Measurements from ENCODE around the gene MYLK4. TPM values are rescaled to one million over a fixed set of nuclear protein-coding genes. Genes with fewer than 3 reads are reported as not detected.

Gene MYLK4
- total RNA-seq, 1 experiment from 2014 or later: 0.03 TPM

DNA sequence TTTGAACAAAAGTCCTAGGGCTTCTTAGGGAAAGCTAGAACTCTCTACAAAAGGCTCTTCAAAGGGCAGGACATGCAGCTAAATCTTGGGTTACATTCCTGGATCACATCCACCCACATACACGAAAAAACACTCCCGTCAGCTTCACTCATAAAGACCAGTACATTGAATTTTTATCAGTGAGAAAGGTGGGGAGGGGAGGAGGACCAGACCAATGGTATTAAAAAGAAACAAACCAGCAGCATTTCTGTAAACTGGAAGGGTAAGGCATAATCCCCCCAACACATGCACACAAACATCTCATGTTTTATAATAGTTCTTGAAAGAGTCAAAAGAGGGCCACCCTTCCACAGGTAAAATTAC is 31.6 kb downstream of the MYLK4 start:
- Histone ChIP-seq H3K27me3 (ENCODE audit: control insufficient read depth, insufficient read depth, low read length) (no peaks in the 10 kb centered on the region), H3K36me3 (replicated peaks; ENCODE audit: control insufficient read depth, insufficient read depth, low read length) (no peaks in the 10 kb centered on the region), H3K4me3 (ENCODE audit: insufficient read depth, low read depth, low read length) (no peak overlapping the region)
- DNase-seq: no peak

DNA sequence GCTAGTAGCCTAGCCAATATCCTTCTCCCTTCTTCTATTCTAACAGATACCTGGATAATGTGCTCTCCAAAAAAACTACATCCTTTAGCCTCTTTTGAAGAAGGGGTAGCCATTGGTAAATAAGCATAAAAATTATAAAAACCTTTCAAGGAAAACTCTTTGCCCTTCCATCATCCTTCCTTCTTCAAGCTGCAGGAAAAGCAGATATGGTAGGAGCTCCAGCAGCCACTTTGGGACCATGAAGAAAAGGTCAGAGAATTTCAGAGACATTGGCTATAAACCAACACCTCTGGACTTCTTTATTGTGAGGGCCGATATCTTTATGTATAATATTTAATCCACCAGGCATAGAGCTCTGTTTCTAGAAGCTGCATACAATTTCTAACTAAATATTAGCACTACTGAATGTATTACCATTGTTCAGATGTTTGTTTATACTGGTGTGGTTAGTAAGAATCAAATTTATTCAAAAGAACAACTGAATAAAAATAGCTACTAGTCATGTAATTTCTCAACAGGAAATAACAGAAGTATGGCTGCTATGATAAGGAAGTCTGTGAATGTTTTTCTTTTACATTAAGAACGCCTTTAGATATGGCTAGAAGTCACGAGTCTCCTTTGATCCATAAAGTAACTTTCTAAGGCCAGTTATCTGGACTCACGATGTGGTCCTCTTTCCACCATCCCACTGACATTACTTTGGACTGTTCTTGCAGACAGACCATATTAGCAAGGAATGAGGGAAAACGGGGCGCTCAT is 32.2 kb downstream of the MYLK4 start:
- no peak for DNase-seq
- Histone ChIP-seq H3K27me3 (ENCODE audit: control insufficient read depth, insufficient read depth, low read length) (no peaks in the 10 kb centered on the region), H3K36me3 (replicated peaks; ENCODE audit: control insufficient read depth, insufficient read depth, low read length) (no peaks in the 10 kb centered on the region), H3K4me3 (ENCODE audit: insufficient read depth, low read depth, low read length) (no peak overlapping the region)

DNA sequence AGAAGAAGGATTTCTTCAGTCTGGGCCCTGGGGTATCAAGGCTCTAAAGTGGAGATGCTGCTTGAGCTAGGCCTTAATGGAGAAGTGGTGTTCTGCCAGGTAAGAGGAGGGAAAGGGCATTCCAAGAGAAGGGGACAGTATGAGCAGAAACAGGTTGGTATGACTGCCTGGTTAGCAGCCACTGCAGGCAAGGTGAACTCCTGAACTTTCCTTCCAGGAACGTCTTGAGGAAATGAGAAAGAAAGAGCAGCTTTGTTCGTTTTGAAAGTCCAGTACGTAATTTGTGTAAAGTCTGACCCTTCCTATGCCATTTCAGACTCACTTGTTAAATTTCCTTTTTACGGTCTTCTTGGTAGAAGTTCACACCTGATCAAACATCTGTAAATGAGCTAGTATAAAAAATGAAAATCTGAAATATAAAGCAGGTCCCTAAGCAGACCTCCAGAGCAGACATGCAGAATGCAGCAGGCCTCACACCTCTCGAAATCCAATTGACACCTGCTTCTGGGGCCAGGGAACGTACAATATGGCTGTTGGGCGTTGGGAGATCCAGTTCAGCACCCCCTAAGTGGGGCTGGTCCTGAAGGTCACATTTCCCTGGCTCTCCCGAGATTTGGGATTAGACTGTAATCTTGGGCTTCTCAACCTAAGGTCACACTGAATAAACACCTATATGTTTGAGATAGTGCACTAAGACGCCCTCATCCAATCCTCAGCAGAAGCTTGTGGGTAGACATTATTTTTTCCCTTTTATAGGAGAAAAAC is 33.6 kb downstream of the MYLK4 start:
- Histone ChIP-seq H3K4me3 (ENCODE audit: insufficient read depth, low read depth, low read length) (no peak overlapping the region), H3K36me3 (replicated peaks; ENCODE audit: control insufficient read depth, insufficient read depth, low read length) (no peaks in the 10 kb centered on the region), H3K27me3 (ENCODE audit: control insufficient read depth, insufficient read depth, low read length) (no peaks in the 10 kb centered on the region)
- DNase-seq: no peak

DNA sequence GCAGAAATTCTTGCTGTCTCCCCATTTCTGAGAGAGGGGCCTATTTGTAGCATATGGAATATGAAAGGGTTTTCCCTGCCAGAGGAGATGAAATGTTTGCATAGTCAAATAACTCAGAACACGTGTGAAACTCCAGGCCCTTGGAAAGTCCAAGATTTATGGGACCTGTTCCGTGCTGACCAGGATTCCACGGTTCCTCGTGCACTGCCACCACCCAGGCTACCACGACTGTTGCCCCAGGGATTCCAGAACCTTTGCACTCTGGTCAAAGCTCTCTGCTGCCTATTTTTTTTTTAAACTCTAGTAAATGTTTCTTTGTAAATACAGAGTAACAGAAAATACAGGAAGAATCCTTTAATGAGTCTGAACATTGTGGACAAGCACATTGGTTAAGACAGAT is 35.0 kb downstream of the MYLK4 start:
- DNase-seq: no peak
- Histone ChIP-seq H3K27me3 (ENCODE audit: control insufficient read depth, insufficient read depth, low read length) (no peaks in the 10 kb centered on the region), H3K36me3 (replicated peaks; ENCODE audit: control insufficient read depth, insufficient read depth, low read length) (no peaks in the 10 kb centered on the region), H3K4me3 (ENCODE audit: insufficient read depth, low read depth, low read length) (no peak overlapping the region)

DNA sequence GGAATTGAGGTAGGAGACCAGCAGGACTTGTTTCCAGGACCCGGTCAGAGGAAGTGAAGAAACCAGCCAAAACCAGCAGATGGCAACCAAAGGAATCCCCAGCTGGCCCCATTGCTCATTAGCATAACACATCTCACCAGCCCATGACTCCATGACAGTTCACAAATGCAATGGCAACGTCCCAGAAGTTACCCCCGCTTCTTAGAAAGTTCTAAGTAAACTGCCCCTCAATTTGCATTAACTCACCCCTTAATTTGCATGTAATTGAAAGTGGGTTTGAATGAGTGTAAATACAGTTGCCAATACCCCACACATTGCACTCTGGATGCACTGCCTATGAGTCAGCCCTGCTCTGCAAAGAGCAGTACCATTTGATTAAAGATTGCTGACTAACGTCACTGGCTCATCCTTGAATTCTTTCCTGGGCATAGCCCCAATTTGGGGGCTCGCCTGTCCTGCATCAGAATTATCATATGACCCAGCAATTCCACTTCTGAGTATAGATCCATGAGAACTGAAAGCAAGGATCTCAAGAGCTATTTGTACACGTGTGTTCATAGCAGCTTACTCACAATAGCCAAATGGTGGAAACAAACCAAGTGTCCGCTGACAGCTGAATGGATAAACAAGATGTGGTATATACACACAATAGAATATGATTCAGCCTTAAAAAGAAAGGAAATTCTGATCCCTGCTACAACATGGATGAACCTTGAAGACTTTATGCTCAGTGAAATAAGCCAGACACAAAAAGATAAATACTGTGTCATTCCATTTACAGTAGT is 36.4 kb downstream of the MYLK4 start:
- DNase-seq: no peak
- no peaks in the 10 kb centered on the region for H3K36me3 ChIP-seq (replicated peaks; ENCODE audit: control insufficient read depth, insufficient read depth, low read length)
- no peak overlapping the region for H3K4me3 ChIP-seq (ENCODE audit: insufficient read depth, low read depth, low read length)
- no peaks in the 10 kb centered on the region for H3K27me3 ChIP-seq (ENCODE audit: control insufficient read depth, insufficient read depth, low read length)

DNA sequence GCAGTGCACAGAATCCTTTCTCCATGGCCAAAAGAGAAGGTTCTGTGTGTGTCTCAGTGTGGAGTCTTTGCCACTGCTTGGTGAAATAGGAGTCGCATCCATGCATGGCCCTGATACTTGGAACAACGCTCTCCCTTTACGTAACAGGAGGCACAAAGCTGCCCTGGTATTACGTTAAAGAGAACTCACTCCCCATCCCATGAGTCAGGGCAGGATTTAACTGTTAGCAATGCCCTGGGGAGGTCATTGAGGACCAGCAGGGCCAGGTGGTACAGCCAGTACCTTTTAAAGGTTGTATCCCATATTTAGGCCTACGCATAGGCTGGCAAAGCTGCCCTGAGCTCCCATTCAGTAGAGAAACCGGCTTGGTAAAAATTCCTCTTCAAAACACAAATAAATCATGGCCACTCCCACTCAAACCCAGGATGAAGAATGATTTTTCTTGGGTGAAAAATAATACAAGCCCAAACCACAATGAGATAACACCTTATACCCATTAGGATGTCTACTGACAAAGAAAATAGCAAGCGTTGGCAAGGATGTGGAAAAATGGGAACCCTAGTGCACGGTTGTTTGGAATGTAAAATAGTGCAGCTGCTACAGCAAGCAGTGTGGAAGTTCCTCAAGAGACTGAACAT is 37.1 kb downstream of the MYLK4 start:
- no peak for DNase-seq
- Histone ChIP-seq H3K36me3 (replicated peaks; ENCODE audit: control insufficient read depth, insufficient read depth, low read length) (no peaks in the 10 kb centered on the region), H3K4me3 (ENCODE audit: insufficient read depth, low read depth, low read length) (no peak overlapping the region), H3K27me3 (ENCODE audit: control insufficient read depth, insufficient read depth, low read length) (no peaks in the 10 kb centered on the region)

DNA sequence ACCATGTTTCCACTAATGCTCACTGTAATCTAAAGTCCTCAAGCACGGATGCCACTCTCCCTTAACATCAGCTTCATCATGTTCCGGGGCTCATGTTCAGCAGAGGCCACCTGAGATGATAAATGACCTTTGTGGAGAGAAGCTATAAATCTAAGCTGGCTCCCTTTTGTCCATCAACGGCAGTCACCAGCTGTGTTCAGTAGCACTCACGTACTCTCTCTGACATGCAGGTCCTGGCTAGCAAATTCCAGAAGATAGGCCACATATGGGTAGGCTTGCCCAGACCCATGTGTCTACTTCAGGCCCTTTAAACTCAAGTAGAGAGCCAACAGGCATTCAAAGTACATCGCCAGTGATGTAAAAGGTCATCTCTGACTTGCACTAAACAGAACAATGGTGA is 38.6 kb downstream of the MYLK4 start:
- no peak for DNase-seq
- no peaks in the 10 kb centered on the region for H3K27me3 ChIP-seq (ENCODE audit: control insufficient read depth, insufficient read depth, low read length)
- no peak overlapping the region for H3K4me3 ChIP-seq (ENCODE audit: insufficient read depth, low read depth, low read length)
- no peaks in the 10 kb centered on the region for H3K36me3 ChIP-seq (replicated peaks; ENCODE audit: control insufficient read depth, insufficient read depth, low read length)

DNA sequence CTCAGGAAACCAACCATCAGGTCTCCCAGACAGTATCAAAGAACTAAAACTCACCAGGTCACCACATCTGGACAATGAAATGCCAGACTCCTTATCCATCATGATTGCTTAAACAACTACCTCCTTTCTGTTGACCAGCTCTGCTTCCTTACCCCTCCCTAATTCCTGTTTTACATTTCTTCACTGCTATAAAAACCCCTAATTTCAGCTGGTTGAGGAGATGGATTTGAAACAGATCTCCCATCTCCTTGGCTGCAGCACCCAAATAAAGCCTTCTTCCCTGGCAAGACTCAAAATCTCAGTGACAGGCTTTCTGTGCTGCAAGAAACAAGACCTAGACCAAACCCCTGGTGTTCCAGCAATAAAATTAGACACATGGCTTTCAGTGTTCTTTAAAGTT is 40.3 kb downstream of the MYLK4 start:
- no peaks in the 10 kb centered on the region for H3K27me3 ChIP-seq (ENCODE audit: control insufficient read depth, insufficient read depth, low read length)
- DNase-seq: no peak
- H3K4me3 ChIP-seq (ENCODE audit: insufficient read depth, low read depth, low read length): no peak overlapping the region
- H3K36me3 ChIP-seq (replicated peaks; ENCODE audit: control insufficient read depth, insufficient read depth, low read length): no peaks in the 10 kb centered on the region

DNA sequence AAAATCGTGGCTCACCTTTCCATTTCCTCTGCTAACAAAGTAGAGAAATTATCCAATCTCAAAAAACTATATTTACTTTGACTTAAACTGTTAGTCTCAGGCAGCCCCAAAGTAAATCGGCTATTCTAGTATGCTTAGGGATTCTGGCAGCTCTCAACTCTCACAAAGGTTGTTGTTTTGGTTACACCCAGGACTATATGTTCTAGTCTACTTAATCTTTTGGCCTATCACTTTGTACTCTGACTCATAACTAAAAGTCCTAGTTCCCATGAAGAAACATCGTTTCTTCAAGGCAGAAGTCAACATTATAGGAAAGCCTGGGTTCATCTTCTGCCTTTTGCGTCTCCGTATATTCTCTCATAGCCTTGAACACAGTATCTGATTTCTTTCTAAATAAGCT is 42.3 kb downstream of the MYLK4 start:
- no peak for DNase-seq
- H3K27me3 ChIP-seq (ENCODE audit: control insufficient read depth, insufficient read depth, low read length): no peaks in the 10 kb centered on the region
- no peaks in the 10 kb centered on the region for H3K36me3 ChIP-seq (replicated peaks; ENCODE audit: control insufficient read depth, insufficient read depth, low read length)
- H3K4me3 ChIP-seq (ENCODE audit: insufficient read depth, low read depth, low read length): no peak overlapping the region

DNA sequence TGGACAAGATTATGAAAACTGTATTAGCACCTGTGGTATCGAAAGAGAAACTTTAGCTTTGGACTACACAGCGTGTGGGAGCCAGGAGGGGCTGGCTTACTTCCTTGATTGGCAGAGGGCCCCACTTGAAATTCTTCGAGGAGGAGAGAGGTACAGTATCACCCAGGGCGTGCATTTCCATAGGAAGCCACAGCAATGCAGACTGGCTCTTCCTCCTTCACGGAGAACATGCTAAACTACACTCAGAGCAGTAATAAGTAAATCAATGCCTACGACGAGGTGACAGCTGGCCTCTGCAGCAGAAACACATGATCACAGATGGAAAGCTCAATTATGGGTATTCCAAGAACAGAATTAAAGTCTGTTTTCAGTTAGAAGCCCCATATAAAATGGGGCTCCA is 44.2 kb downstream of the MYLK4 start:
- DNase-seq: no peak
- no peaks in the 10 kb centered on the region for H3K36me3 ChIP-seq (replicated peaks; ENCODE audit: control insufficient read depth, insufficient read depth, low read length)
- H3K27me3 ChIP-seq (ENCODE audit: control insufficient read depth, insufficient read depth, low read length): no peaks in the 10 kb centered on the region
- no peak overlapping the region for H3K4me3 ChIP-seq (ENCODE audit: insufficient read depth, low read depth, low read length)

DNA sequence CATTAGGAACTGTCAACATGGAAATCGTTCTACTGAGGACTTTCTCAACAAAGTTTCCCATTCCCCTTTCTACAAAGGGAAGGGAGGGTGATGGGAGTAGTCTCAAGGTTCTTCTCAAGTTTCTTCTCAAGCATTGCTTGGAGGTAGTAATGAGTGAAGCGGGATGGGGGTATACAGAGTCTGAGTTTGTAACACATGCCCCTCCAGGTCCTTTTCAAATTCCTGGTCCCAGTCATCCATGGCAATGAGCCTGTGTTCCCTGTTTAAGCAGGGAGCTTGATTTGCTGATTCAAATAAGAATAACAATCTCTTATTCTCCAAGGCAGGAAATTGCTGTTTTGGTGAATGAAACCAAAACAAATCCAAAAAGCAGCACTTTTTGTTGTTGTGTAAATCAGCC is 45.5 kb downstream of the MYLK4 start:
- Histone ChIP-seq H3K36me3 (replicated peaks; ENCODE audit: control insufficient read depth, insufficient read depth, low read length) (no peaks in the 10 kb centered on the region), H3K4me3 (ENCODE audit: insufficient read depth, low read depth, low read length) (no peak overlapping the region), H3K27me3 (ENCODE audit: control insufficient read depth, insufficient read depth, low read length) (no peaks in the 10 kb centered on the region)
- DNase-seq: no peak

DNA sequence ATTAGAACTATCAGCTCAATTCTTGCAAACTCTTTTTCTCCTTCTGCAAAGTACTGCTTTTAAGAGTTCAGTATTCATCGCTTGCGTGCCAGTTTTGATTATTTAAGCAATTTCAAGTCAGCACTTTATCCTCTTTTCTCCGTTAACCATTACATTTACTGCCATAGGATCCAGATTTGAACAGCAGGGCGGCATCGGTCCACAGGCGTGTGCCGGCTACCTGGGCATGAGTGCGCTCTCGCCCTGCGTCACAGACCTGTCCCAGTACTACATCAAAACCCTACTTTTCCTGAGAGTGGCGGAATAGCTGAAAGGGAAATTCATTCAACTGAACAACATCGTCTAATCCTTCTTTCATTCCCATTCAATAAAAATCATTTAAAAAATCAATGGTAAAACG is 53.4 kb downstream of the MYLK4 start:
- H3K27me3 ChIP-seq (ENCODE audit: control insufficient read depth, insufficient read depth, low read length): no peaks in the 10 kb centered on the region
- H3K36me3 ChIP-seq (replicated peaks; ENCODE audit: control insufficient read depth, insufficient read depth, low read length): no peaks in the 10 kb centered on the region
- no peak overlapping the region for H3K4me3 ChIP-seq (ENCODE audit: insufficient read depth, low read depth, low read length)
- peak; percentile 50 for DNase-seq

DNA sequence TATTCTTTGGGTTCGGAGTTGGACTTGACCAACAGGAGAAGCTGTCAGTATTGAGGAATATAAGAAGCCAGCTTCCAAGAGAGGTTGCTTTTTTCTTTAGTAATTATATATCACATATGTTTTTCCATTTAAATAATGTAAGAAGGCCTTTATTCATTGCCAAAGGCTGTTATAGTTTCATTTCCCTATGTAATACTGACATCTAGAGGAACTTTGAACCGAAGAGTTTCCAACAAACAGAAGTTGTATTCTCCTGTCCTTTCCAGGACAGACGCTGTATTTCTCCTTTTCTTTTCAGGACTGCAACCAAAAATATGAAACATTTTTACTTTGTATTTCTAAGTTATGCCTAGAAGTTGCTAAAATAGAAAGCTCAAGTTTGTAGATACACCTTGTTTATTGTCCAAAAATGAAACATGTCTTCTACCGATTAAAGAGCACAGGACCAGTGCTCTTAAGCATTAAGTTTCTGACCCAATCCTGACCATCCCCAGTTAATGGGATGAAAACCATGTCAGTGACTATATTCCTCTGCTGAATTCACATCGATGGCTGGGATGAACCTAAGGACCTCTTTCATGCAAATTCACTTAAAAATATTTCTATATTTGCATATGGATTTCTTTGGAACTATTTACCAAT is 55.1 kb downstream of the MYLK4 start:
- Histone ChIP-seq H3K27me3 (ENCODE audit: control insufficient read depth, insufficient read depth, low read length) (no peaks in the 10 kb centered on the region), H3K4me3 (ENCODE audit: insufficient read depth, low read depth, low read length) (no peak overlapping the region), H3K36me3 (replicated peaks; ENCODE audit: control insufficient read depth, insufficient read depth, low read length) (no peaks in the 10 kb centered on the region)
- no peak for DNase-seq

DNA sequence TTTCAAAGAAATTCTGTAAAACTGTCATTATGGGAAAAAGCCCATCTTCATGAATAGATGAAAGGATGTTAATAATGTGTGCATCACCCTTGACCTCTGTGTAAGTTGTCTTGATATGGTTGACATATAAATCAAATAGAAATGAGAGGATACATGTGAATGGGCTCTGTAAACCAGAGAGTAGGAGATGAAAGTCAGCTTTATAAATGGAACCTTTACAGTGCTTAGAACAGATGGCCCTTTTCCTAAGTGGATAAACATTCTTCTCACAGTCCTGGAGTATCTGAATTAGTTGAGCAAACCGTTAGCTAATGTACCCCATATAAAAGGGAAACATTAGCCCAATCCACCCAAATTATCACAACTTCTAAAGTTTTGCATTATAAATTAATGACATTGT is 57.5 kb downstream of the MYLK4 start:
- no peak overlapping the region for H3K4me3 ChIP-seq (ENCODE audit: insufficient read depth, low read depth, low read length)
- H3K27me3 ChIP-seq (ENCODE audit: control insufficient read depth, insufficient read depth, low read length): no peaks in the 10 kb centered on the region
- no peaks in the 10 kb centered on the region for H3K36me3 ChIP-seq (replicated peaks; ENCODE audit: control insufficient read depth, insufficient read depth, low read length)
- DNase-seq: no peak
